Measurements from ENCODE around the gene IHH.
A peak's percentile ranks its signal among the peaks of the same experiment; 100 is the strongest.

The IHH gene

GRCh38 chr2:219037783-219038499 lies 22.8 kb downstream of the IHH start:
- DNase-seq, result no peak

- DNase-seq, result no peak
Measured at GRCh38 chr2:219035942-219036341, 24.8 kb downstream of the IHH start.

GRCh38 chr2:219034823-219035222 lies 25.9 kb downstream of the IHH start:
- no peak for DNase-seq

GRCh38 chr2:219032051-219032745 lies 28.5 kb downstream of the IHH start:
- no peak for DNase-seq

- DNase-seq, result no peak
Measured at GRCh38 chr2:219031005-219031738, 29.5 kb downstream of the IHH start.

- no peak for DNase-seq
Measured at GRCh38 chr2:219030177-219030940, 30.4 kb downstream of the IHH start.

GRCh38 chr2:219029829-219030165 lies 30.9 kb downstream of the IHH start:
- peak; percentile 62 for DNase-seq

- no peak for DNase-seq
Measured at GRCh38 chr2:219028996-219029828, 31.5 kb downstream of the IHH start.

GRCh38 chr2:219028141-219028540 lies 32.6 kb downstream of the IHH start:
- no peak for DNase-seq

- DNase-seq, result no peak
Measured at GRCh38 chr2:219027511-219028055, 33.1 kb downstream of the IHH start.

GRCh38 chr2:219026946-219027345 lies 33.8 kb downstream of the IHH start:
- DNase-seq, result no peak

- DNase-seq, result no peak
Measured at GRCh38 chr2:219025637-219026585, 34.8 kb downstream of the IHH start.

- no peak for DNase-seq
Measured at GRCh38 chr2:219024059-219024458, 36.7 kb downstream of the IHH start.

- no peak for DNase-seq
Measured at GRCh38 chr2:219023045-219023605, 37.6 kb downstream of the IHH start.

- DNase-seq, result no peak
Measured at GRCh38 chr2:219022616-219023015, 38.1 kb downstream of the IHH start.

- DNase-seq, result no peak
Measured at GRCh38 chr2:219022041-219022440, 38.7 kb downstream of the IHH start.

GRCh38 chr2:219021591-219021990 lies 39.1 kb downstream of the IHH start:
- DNase-seq, result no peak

GRCh38 chr2:219020604-219021365 lies 39.9 kb downstream of the IHH start:
- no peak for DNase-seq

GRCh38 chr2:219019436-219019835 lies 41.3 kb downstream of the IHH start:
- DNase-seq, result no peak

GRCh38 chr2:219018726-219019125 lies 42.0 kb downstream of the IHH start:
- DNase-seq, result no peak

All from DMS79 treated with DMSO at 0.1 percent for 48 hours (cell line).